Trophoblast cell (in vitro differentiated cells and primary cell): Measurements from ENCODE around the gene GNGT1.

Experiments
- DNase-seq, 2 donors: peaks; one replicate each; pipeline ENCODE4 v3.0.0-alpha.2; 2016
- H2AFZ ChIP-seq: 2 replicates; pipeline ENCODE4 v1.6.1; 2013; ENCODE audit warnings: low read length, moderate library complexity, mild to moderate bottlenecking; ENCODE audit not compliant: insufficient read depth, poor library complexity
- H2AK5ac ChIP-seq: 2 replicates; pipeline ENCODE4 v1.6.1; 2013; ENCODE audit warnings: mild to moderate bottlenecking, low read length
- H2BK120ac ChIP-seq: 2 replicates; pipeline ENCODE4 v1.6.1; 2013; ENCODE audit warnings: low read length, mild to moderate bottlenecking, moderate library complexity; ENCODE audit not compliant: insufficient read depth, poor library complexity
- H2BK12ac ChIP-seq: 2 replicates; pipeline ENCODE4 v1.6.1; 2013; ENCODE audit warnings: mild to moderate bottlenecking, low read length, moderate library complexity
- H2BK5ac ChIP-seq: 2 replicates; pipeline ENCODE4 v1.6.1; 2013; ENCODE audit warnings: low read length, low read depth, moderate library complexity, mild to moderate bottlenecking; ENCODE audit not compliant: poor library complexity
- H3K14ac ChIP-seq: 2 replicates; pipeline ENCODE4 v1.6.1; 2013; ENCODE audit warnings: mild to moderate bottlenecking, low read length
- H3K18ac ChIP-seq: 2 replicates; pipeline ENCODE4 v1.6.1; 2013; ENCODE audit warnings: mild to moderate bottlenecking, low read length
- H3K23ac ChIP-seq: 2 replicates; pipeline ENCODE4 v1.6.1; 2013; ENCODE audit warnings: low read length
- H3K27ac ChIP-seq: 2 replicates; pipeline ENCODE4 v1.5.1; 2013; ENCODE audit warnings: low read depth, mild to moderate bottlenecking, inconsistent platforms, low read length, moderate library complexity
- H3K27me3 ChIP-seq: 2 replicates; pipeline ENCODE4 v1.6.1; 2013; ENCODE audit warnings: inconsistent platforms, mild to moderate bottlenecking, low read length, moderate library complexity; ENCODE audit not compliant: insufficient read depth
- H3K36me3 ChIP-seq, 2 experiments: 1 replicate in 1 of 2; 2 replicates in 1 of 2; pipeline ENCODE4 v1.6.1; 2013; ENCODE audit warnings: low read length in 2 of 2, mild to moderate bottlenecking in 2 of 2, moderate library complexity in 1 of 2; ENCODE audit not compliant: insufficient read depth in 2 of 2, control insufficient read depth in 1 of 2
- H3K4ac ChIP-seq: 2 replicates; pipeline ENCODE4 v1.6.1; 2013; ENCODE audit warnings: low read depth, mild to moderate bottlenecking, low read length, moderate library complexity
- H3K4me1 ChIP-seq, 2 experiments: 1 replicate in 1 of 2; 2 replicates in 1 of 2; pipeline ENCODE4 v1.6.1; 2013; ENCODE audit warnings: low read length in 2 of 2, mild to moderate bottlenecking in 2 of 2, moderate library complexity in 1 of 2; ENCODE audit not compliant: insufficient read depth in 2 of 2, control insufficient read depth in 1 of 2
- H3K4me2 ChIP-seq: 2 replicates; pipeline ENCODE4 v1.6.1; 2013; ENCODE audit warnings: inconsistent platforms, mild to moderate bottlenecking, low read length, moderate library complexity
- H3K4me3 ChIP-seq: 2 replicates; pipeline ENCODE4 v1.5.1; 2013; ENCODE audit warnings: mild to moderate bottlenecking, low read depth, low read length, inconsistent platforms
- H3K79me1 ChIP-seq: one replicate; pipeline ENCODE4 v1.6.1; 2013; ENCODE audit warnings: low read length
- H3K79me2 ChIP-seq: 2 replicates; pipeline ENCODE4 v1.6.1; 2013; ENCODE audit warnings: low read length, mild to moderate bottlenecking; ENCODE audit not compliant: control insufficient read depth, insufficient read depth, poor library complexity
- H3K9ac ChIP-seq: 2 replicates; pipeline ENCODE4 v1.6.1; 2013; ENCODE audit warnings: mild to moderate bottlenecking, low read length
- H3K9me3 ChIP-seq: 2 replicates; pipeline ENCODE4 v1.6.1; 2013; ENCODE audit warnings: low read depth, mild to moderate bottlenecking, control low read depth, inconsistent platforms, low read length; ENCODE audit not compliant: insufficient read depth
- H4K12ac ChIP-seq: 2 replicates; pipeline ENCODE4 v1.6.1; 2013; ENCODE audit warnings: low read depth, mild to moderate bottlenecking, low read length, moderate library complexity
- H4K8ac ChIP-seq: 2 replicates; pipeline ENCODE4 v1.6.1; 2013; ENCODE audit warnings: low read depth, mild to moderate bottlenecking, low read length, moderate library complexity
- H4K91ac ChIP-seq: one replicate; pipeline ENCODE4 v1.6.1; 2013; ENCODE audit warnings: low read depth, mild to moderate bottlenecking, low read length, moderate library complexity
- WGBS: extraction: QIAGEN DNeasy Blood & Tissue Kit; methylation state at CpG from one replicate; pipeline ENCODE4 v1.1.7; 2013; ENCODE audit warnings: missing lambda C conversion rate; ENCODE audit not compliant: insufficient read length, insufficient coverage; ENCODE audit errors: extremely low coverage; 5-methylcytosine and 5-hydroxymethylcytosine counted together

GNGT1 gene

DNA sequence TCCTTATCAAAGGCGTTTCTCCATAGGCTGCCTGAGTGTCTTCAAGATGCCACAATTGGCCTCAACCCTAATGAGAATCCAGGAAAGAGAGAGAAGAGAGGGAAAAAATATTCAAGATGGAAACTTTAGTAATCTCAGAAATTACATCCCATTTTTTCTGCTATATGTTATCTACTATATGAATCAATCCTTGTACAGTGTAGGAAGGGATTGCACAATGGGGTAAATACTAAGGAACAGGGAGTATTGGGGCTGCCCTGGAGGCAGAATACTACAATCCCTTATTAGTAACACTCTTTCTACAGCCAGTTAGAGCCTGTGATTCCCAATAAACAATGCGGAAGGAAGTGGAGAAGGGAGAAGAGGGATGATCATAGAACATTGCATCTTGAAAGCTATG is 43.7 kb upstream of the GNGT1 start:
- no peaks in the 10 kb centered on the region for H3K79me2 ChIP-seq
- no peaks in the 10 kb centered on the region for H3K36me3 ChIP-seq
- DNase-seq, result peak in 1 of 2 donors; percentile 58
- H2BK5ac ChIP-seq, result no peak overlapping the region
- H3K4me3 ChIP-seq, result no peak overlapping the region
- H3K27ac ChIP-seq, result no peak overlapping the region
- H3K23ac ChIP-seq, result no peak overlapping the region
- no peak overlapping the region for H4K12ac ChIP-seq
- no peak overlapping the region for H4K91ac ChIP-seq
- no peak overlapping the region for H2AFZ ChIP-seq
- H3K27me3 ChIP-seq, result no peaks in the 10 kb centered on the region
- no peaks in the 10 kb centered on the region for H3K79me1 ChIP-seq
- WGBS, result no CpG with 5 or more reads among the region's 2 CpGs
- no peaks in the 10 kb centered on the region for H3K4me1 ChIP-seq
- no peak overlapping the region for H3K4me2 ChIP-seq
- no peak overlapping the region for H3K9ac ChIP-seq
- no peak overlapping the region for H2AK5ac ChIP-seq
- no peak overlapping the region for H3K4ac ChIP-seq
- no peak overlapping the region for H2BK120ac ChIP-seq
- H4K8ac ChIP-seq, result no peak overlapping the region
- no peak overlapping the region for H3K14ac ChIP-seq
- H2BK12ac ChIP-seq, result no peak overlapping the region
- no peaks in the 10 kb centered on the region for H3K9me3 ChIP-seq
- no peak overlapping the region for H3K18ac ChIP-seq

DNA sequence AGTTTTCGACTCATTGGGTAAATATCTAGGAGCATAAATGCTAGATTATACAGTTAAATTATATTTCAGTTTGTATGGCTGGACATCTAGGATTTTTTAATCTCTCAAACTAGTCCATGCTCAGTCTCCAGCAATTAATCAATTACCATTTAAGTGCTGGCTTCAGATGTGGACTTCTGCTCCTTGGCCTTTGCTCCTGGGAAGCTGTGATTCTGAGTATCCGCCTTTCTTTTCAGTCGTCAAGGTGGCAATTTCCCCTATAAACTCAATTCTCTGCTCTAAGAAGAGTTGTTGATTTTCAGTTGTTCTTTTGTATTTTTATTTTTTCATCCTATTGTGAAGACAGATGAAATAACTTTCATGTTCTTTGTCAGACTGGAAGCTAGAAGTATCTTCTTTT is 39.5 kb upstream of the GNGT1 start:
- H3K9me3 ChIP-seq, result no peaks in the 10 kb centered on the region
- no peaks in the 10 kb centered on the region for H3K27me3 ChIP-seq
- no CpG with 5 or more reads among the region's 3 CpGs for WGBS
- no peak overlapping the region for H4K91ac ChIP-seq
- no peak overlapping the region for H3K23ac ChIP-seq
- no peak overlapping the region for H3K18ac ChIP-seq
- H3K4me2 ChIP-seq, result no peak overlapping the region
- no peak overlapping the region for H2BK12ac ChIP-seq
- no peak overlapping the region for H2AFZ ChIP-seq
- H3K4me3 ChIP-seq, result no peak overlapping the region
- H2BK5ac ChIP-seq, result no peak overlapping the region
- H3K79me2 ChIP-seq, result no peaks in the 10 kb centered on the region
- H3K14ac ChIP-seq, result no peak overlapping the region
- H4K8ac ChIP-seq, result no peak overlapping the region
- H3K79me1 ChIP-seq, result no peaks in the 10 kb centered on the region
- no peak overlapping the region for H3K4ac ChIP-seq
- H3K9ac ChIP-seq, result no peak overlapping the region
- no peak overlapping the region for H3K27ac ChIP-seq
- DNase-seq, result no peak
- no peak overlapping the region for H2AK5ac ChIP-seq
- H4K12ac ChIP-seq, result no peak overlapping the region
- H2BK120ac ChIP-seq, result no peak overlapping the region
- H3K4me1 ChIP-seq, result no peaks in the 10 kb centered on the region
- H3K36me3 ChIP-seq, result no peaks in the 10 kb centered on the region

DNA sequence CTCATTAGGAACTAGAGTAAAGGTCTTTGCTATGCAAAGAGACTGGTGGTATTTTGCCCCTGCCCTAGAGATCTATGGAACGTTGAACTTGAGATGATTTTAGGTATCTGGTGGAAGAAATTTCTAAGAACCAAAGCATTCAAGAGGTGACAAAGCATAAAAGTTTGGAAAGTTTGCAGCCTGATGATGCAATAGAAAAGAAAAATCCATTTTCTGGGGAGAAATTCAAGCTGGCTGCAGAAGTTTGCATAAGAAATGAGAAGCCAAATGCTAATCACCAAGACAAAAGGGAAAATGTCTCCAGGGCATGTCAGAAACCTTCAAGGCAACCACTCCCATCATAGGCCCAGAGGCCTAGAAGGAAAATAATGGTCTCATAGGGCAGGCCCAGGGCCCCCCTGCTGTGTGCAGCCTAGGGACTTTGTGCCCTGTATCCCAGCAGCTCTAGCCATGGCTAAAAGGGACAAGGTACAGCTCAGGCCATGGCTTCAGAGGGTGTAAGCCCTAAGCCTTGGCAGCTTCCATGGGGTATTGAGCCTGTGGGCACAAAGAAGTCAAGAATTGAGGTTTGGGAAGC is 32.3 kb upstream of the GNGT1 start:
- Histone ChIP-seq H2AK5ac (no peak overlapping the region), H3K4me1 (no peaks in the 10 kb centered on the region), H3K4me2 (no peak overlapping the region), H3K9ac (no peak overlapping the region), H3K36me3 (no peaks in the 10 kb centered on the region), H3K4ac (no peak overlapping the region), H3K27me3 (no peaks in the 10 kb centered on the region), H2BK12ac (no peak overlapping the region), H3K79me2 (no peaks in the 10 kb centered on the region), H3K23ac (no peak overlapping the region), H3K27ac (no peak overlapping the region), H3K79me1 (no peaks in the 10 kb centered on the region), H3K14ac (no peak overlapping the region), H2BK120ac (no peak overlapping the region), H3K18ac (no peak overlapping the region), H2AFZ (no peak overlapping the region), H2BK5ac (no peak overlapping the region), H3K9me3 (peaks cover 2% of the 10 kb centered on the region), H3K4me3 (no peak overlapping the region), H4K12ac (no peak overlapping the region), H4K91ac (no peak overlapping the region), H4K8ac (no peak overlapping the region)
- peak in 1 of 2 donors; percentile 39 for DNase-seq
- WGBS, result no CpG with 5 or more reads among the region's 1 CpG

DNA sequence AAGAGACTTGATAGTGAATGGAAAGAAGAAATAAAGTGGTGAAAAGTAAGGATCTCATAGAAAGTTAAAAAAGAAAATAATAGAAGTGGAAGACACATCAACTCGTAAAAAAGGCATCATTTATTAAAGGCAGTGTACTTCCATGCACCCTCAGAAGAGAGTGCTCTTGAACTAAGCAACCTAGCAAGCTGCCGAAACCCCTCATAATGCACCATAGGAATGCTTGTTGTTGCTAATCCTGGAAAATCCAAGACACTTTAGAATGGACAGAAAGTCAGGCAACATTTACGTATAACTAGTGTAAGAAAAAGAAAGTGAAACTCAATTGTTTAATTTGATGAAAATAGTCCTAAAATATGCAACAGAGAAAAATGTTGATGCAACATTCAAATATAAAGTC is 28.6 kb upstream of the GNGT1 start:
- no peaks in the 10 kb centered on the region for H3K27me3 ChIP-seq
- DNase-seq, result no peak
- H3K27ac ChIP-seq, result no peak overlapping the region
- no peak overlapping the region for H3K18ac ChIP-seq
- no peak overlapping the region for H3K4me2 ChIP-seq
- H2BK120ac ChIP-seq, result no peak overlapping the region
- no CpG with 5 or more reads among the region's 3 CpGs for WGBS
- no peak overlapping the region for H4K8ac ChIP-seq
- H3K9ac ChIP-seq, result no peak overlapping the region
- no peak overlapping the region for H4K12ac ChIP-seq
- no peak overlapping the region for H3K4ac ChIP-seq
- no peaks in the 10 kb centered on the region for H3K4me1 ChIP-seq
- H2AFZ ChIP-seq, result no peak overlapping the region
- H3K14ac ChIP-seq, result no peak overlapping the region
- peaks cover 2% of the 10 kb centered on the region for H3K9me3 ChIP-seq
- no peak overlapping the region for H4K91ac ChIP-seq
- H3K23ac ChIP-seq, result no peak overlapping the region
- no peak overlapping the region for H3K4me3 ChIP-seq
- no peaks in the 10 kb centered on the region for H3K79me2 ChIP-seq
- no peak overlapping the region for H2BK5ac ChIP-seq
- H2AK5ac ChIP-seq, result no peak overlapping the region
- H3K36me3 ChIP-seq, result no peaks in the 10 kb centered on the region
- H2BK12ac ChIP-seq, result no peak overlapping the region
- no peaks in the 10 kb centered on the region for H3K79me1 ChIP-seq
